Measurements from ENCODE around the gene PRSS48.

DNA sequence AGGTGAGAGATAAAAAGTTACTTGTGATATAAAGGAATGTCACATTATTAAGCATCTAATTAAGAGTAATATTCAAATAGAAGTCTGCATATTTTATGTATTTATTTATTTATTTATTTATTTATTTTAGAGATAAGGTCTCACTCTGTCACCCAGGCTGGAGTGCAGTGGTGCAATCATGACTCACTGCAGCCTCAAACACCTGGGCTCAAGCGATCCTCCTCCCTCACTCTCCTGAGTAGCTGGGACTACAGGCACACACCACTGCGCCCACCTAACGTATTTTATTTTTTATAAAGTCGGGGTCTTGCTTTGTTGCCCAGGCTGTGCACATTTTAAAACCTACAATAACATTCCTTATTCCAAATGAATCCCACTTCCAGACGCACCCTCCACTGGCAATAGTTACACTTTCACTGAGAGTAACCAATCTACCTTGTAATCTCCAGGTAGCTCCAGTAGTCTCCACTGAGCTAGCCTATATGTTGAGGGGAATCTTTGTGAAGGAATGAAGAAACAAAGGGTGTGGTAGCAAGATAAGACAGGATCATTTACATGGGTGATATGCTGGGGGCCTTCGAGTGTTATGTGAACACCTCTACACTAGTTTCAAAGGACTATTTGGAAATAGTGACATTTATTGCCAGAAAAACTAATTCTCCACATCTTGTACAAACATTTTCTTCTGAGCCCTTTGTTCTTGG lies 36.5 kb downstream of the PRSS48 start:
- TF ChIP-seq, protein P1, sequence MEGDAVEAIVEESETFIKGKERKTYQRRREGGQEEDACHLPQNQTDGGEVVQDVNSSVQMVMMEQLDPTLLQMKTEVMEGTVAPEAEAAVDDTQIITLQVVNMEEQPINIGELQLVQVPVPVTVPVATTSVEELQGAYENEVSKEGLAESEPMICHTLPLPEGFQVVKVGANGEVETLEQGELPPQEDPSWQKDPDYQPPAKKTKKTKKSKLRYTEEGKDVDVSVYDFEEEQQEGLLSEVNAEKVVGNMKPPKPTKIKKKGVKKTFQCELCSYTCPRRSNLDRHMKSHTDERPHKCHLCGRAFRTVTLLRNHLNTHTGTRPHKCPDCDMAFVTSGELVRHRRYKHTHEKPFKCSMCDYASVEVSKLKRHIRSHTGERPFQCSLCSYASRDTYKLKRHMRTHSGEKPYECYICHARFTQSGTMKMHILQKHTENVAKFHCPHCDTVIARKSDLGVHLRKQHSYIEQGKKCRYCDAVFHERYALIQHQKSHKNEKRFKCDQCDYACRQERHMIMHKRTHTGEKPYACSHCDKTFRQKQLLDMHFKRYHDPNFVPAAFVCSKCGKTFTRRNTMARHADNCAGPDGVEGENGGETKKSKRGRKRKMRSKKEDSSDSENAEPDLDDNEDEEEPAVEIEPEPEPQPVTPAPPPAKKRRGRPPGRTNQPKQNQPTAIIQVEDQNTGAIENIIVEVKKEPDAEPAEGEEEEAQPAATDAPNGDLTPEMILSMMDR (IDR thresholded peaks at IDR 0.05; ENCODE audit: low read length), result no peak
- TF ChIP-seq EZH2 (IDR thresholded peaks at IDR 0.05; ENCODE audit: borderline replicate concordance, low read length), result no peak

Measured in OCI-LY1 (cell line).